IMR-90 (cell line): ENCODE measurements around the gene TSHZ1. TPM values are rescaled to one million over a fixed set of nuclear protein-coding genes. Genes with fewer than 3 reads are reported as not detected.

ENCODE experiments used
- ATAC-seq: fragments of 200-7000 bp; cut with Tn5 transposase; 2 replicates; pipeline ENCODE4 v1.9.1; 2020; ENCODE audit warnings: low read depth, mild to moderate bottlenecking, moderate library complexity
- BruUV-seq: library from RNA; stranded (reverse); fragments of 400-500 nt; replicated peaks from 2 replicates; lab custom pipeline; 2021; lab: Mats Ljungman, UMichigan
- CTCF ChIA-PET: fragments of 300-600 bp; formaldehyde crosslinking; extraction: SDS; loops from one replicate; lab custom pipeline; 2021; ENCODE audit warnings: antibody characterized with exemption; lab: Yijun Ruan, JAX
- POLR2A ChIA-PET: fragments of 300-600 bp; sonication (Branson Sonifier 250); formaldehyde crosslinking; loops from one replicate; lab custom pipeline; 2022; ENCODE audit warnings: antibody characterized with exemption; ENCODE audit not compliant: unreplicated experiment; lab: Charles Lee
- DNase-seq: peaks from one replicate; pipeline ENCODE4 v3.0.0; 2013
- H2AFZ ChIP-seq: replicated peaks from 2 replicates; pipeline ENCODE3; 2013; ENCODE audit warnings: low read length, mild to moderate bottlenecking; ENCODE audit not compliant: poor library complexity
- H2AK5ac ChIP-seq: 2 replicates; pipeline ENCODE4 v1.6.1; 2013; ENCODE audit warnings: low read depth, low read length, inconsistent platforms
- H2AK9ac ChIP-seq: replicated peaks from 2 replicates; pipeline ENCODE3; 2013; ENCODE audit warnings: mild to moderate bottlenecking, low read depth, low read length, moderate library complexity; ENCODE audit not compliant: poor library complexity
- H2BK120ac ChIP-seq: 2 replicates; pipeline ENCODE4 v1.6.1; 2013; ENCODE audit warnings: low read depth, low read length, inconsistent platforms
- H2BK15ac ChIP-seq: 3 replicates; pipeline ENCODE4 v1.6.1; 2013; ENCODE audit warnings: low read depth, low read length, inconsistent platforms
- H2BK20ac ChIP-seq: 2 replicates; pipeline ENCODE4 v1.6.1; 2013; ENCODE audit warnings: low read depth, mild to moderate bottlenecking, inconsistent platforms, low read length, moderate library complexity
- H2BK5ac ChIP-seq: 2 replicates; pipeline ENCODE4 v1.6.1; 2013; ENCODE audit warnings: mild to moderate bottlenecking, low read depth, low read length, inconsistent platforms; ENCODE audit not compliant: poor library complexity, severe bottlenecking
- H3K14ac ChIP-seq: replicated peaks from 2 replicates; pipeline ENCODE4 v1.6.1; 2013; ENCODE audit warnings: low read depth, low read length, inconsistent platforms
- H3K18ac ChIP-seq: 2 replicates; pipeline ENCODE4 v1.6.1; 2013; ENCODE audit warnings: low read depth, low read length, control low read depth
- H3K23ac ChIP-seq: 2 replicates; pipeline ENCODE4 v1.6.1; 2013; ENCODE audit warnings: low read depth, low read length, inconsistent platforms
- H3K27ac ChIP-seq: 2 replicates; pipeline ENCODE4 v1.5.1; 2013; ENCODE audit warnings: mild to moderate bottlenecking, control low read depth, low read length; ENCODE audit not compliant: insufficient read depth
- H3K27me3 ChIP-seq: 2 replicates; pipeline ENCODE4 v1.6.1; 2013; ENCODE audit warnings: low read length; ENCODE audit not compliant: control insufficient read depth, insufficient read depth
- H3K36me3 ChIP-seq: 2 replicates; pipeline ENCODE4 v1.6.1; 2013; ENCODE audit warnings: low read length, mixed read lengths; ENCODE audit not compliant: control insufficient read depth, insufficient read depth
- H3K4ac ChIP-seq: 2 replicates; pipeline ENCODE4 v1.6.1; 2013; ENCODE audit warnings: low read depth, low read length, inconsistent platforms
- H3K4me1 ChIP-seq: 2 replicates; pipeline ENCODE4 v1.6.1; 2013; ENCODE audit warnings: low read length, mixed read lengths; ENCODE audit not compliant: control insufficient read depth, insufficient read depth
- H3K4me2 ChIP-seq: 2 replicates; pipeline ENCODE4 v1.6.1; 2013; ENCODE audit warnings: low read depth, mild to moderate bottlenecking, control low read depth, low read length, moderate library complexity
- H3K4me3 ChIP-seq: 2 replicates; pipeline ENCODE4 v1.5.1; 2013; ENCODE audit warnings: low read depth, mild to moderate bottlenecking, control low read depth, low read length, moderate library complexity; ENCODE audit not compliant: insufficient read depth
- H3K56ac ChIP-seq: 2 replicates; pipeline ENCODE4 v1.6.1; 2013; ENCODE audit warnings: low read length, inconsistent platforms; ENCODE audit not compliant: insufficient read depth; ENCODE audit errors: extremely low read depth
- H3K79me1 ChIP-seq, 2 experiments: 2 replicates each; pipeline ENCODE4 v1.6.1; 2013; ENCODE audit warnings: low read length in 2 of 2, inconsistent platforms in 1 of 2, low read depth in 1 of 2
- H3K9ac ChIP-seq: 2 replicates; pipeline ENCODE4 v1.6.1; 2013; ENCODE audit warnings: low read depth, low read length, control low read depth
- H3K9me1 ChIP-seq: 2 replicates; pipeline ENCODE4 v1.6.1; 2013; ENCODE audit warnings: low read length, inconsistent platforms; ENCODE audit not compliant: insufficient read depth
- H3K9me3 ChIP-seq: 2 replicates; pipeline ENCODE4 v1.6.1; 2013; ENCODE audit warnings: low read length; ENCODE audit not compliant: control insufficient read depth, insufficient read depth
- H4K20me1 ChIP-seq: 2 replicates; pipeline ENCODE4 v1.6.1; 2013; ENCODE audit warnings: low read length, inconsistent platforms; ENCODE audit not compliant: insufficient read depth
- H4K5ac ChIP-seq: 2 replicates; pipeline ENCODE4 v1.6.1; 2013; ENCODE audit warnings: mild to moderate bottlenecking, low read depth, low read length, control low read depth
- H4K8ac ChIP-seq, 2 experiments: 2 replicates each; pipeline ENCODE4 v1.6.1; 2013; ENCODE audit warnings: low read depth in 2 of 2, low read length in 2 of 2, control low read depth in 1 of 2, inconsistent platforms in 1 of 2
- H4K91ac ChIP-seq: 2 replicates; pipeline ENCODE4 v1.6.1; 2013; ENCODE audit warnings: low read depth, low read length, inconsistent platforms; ENCODE audit not compliant: insufficient read depth
- CTCF ChIP-seq: conservative IDR thresholded peaks from 2 replicates; pipeline ENCODE4 v1.5.1; 2012; ENCODE audit warnings: mild to moderate bottlenecking, low read depth, low read length, improper control_type of control experiment
- FOS ChIP-seq: fragments of 150-350 bp; IDR thresholded peaks from 2 replicates; pipeline ENCODE4 v1.6.1; 2016; ENCODE audit warnings: low read depth, low read length
- NFE2L2 ChIP-seq: fragments of 150-350 bp; IDR thresholded peaks from 2 replicates; pipeline ENCODE4 v1.6.1; 2016; ENCODE audit warnings: low read depth, mild to moderate bottlenecking, low read length
- POLR2A ChIP-seq: IDR thresholded peaks from 2 replicates; pipeline ENCODE4 v1.6.1; 2012; ENCODE audit warnings: mild to moderate bottlenecking, low read depth, low read length
- RAD21 ChIP-seq: IDR thresholded peaks from 2 replicates; pipeline ENCODE4 v1.6.1; 2012; ENCODE audit warnings: low read length, improper control_type of control experiment
- RFX5 ChIP-seq: IDR thresholded peaks from 2 replicates; pipeline ENCODE4 v1.8.0; 2012; ENCODE audit warnings: low read depth, mild to moderate bottlenecking, low read length, moderate library complexity
- whole genome bisulfite sequencing, 2 experiments: methylation state at CpG; one replicate each; pipeline versions ENCODE4 v1.1.5 to v1.1.7; 2013; ENCODE audit warnings: missing lambda C conversion rate in 2 of 2; ENCODE audit not compliant: insufficient read length in 1 of 2; ENCODE audit errors: extremely low coverage in 2 of 2; 5-methylcytosine and 5-hydroxymethylcytosine counted together
- dilution Hi-C: fragments of 300-500 bp; cut with HindIII; formaldehyde crosslinking; loops from one replicate; pipeline ENCODE4 v1.14.3; 2018; ENCODE audit warnings: low sequenced_read_pairs; ENCODE audit not compliant: unreplicated experiment
- in situ Hi-C: fragments of 300-500 bp; cut with MboI; formaldehyde crosslinking; loops from 3 replicates; pipeline ENCODE4 v1.14.3; 2019; ENCODE audit warnings: low sequenced_read_pairs, inconsistent platforms, mixed read lengths
- intact Hi-C: fragments of 100-400 bp; cut with micrococcal nuclease; formaldehyde crosslinking; loops from 2 replicates; pipeline ENCODE4 v1.10.0; 2022
- polyA plus RNA-seq, 3 experiments: library from polyadenylated mRNA; depleted of rRNA; stranded (reverse); fragments of >200 nt; gene quantifications; 2 replicates each; pipeline ENCODE4 v1.2.3, GENCODE V29; 2012; ENCODE audit warnings: low replicate concordance in 1 of 3
- total RNA-seq: library from RNA; depleted of rRNA; stranded (reverse); fragments of >200 nt; gene quantifications from 2 replicates; pipeline ENCODE4 v1.2.3, GENCODE V29; 2012; rRNA removed
- TF ChIP-seq, protein P1 (sequence below): fragments of 150-350 bp; IDR thresholded peaks from 2 replicates; pipeline ENCODE4 v1.6.1; 2017; ENCODE audit warnings: mild to moderate bottlenecking, antibody characterized with exemption, low read length, low read depth

Gene TSHZ1
- total and polyA plus RNA-seq, 2 of the 4 experiments (the other 2 are of a cell fraction): 7.1 to 10.0 TPM

DNA sequence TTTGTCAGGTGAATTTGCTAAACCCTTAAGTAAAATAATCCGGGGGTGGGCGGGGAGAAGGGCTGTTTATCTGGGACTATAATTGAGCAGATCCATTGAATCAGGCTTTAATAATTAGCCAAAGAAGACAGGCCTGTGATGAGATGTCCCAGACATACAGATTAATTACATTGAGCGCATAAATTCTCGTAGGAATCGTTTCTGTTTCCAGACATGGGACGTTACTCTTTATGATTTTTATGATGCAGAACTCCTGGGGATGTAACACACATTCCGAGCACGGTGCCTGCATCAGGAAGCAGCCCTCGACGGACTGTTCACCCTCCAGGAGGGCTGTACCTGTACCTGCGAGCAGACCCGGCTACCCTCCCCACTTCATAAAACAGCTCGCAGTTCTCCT is 128.0 kb downstream of the TSHZ1 start:
- intact Hi-C loops: no loop called here
- Histone ChIP-seq H3K14ac (no peak overlapping the region), H4K8ac (no peak overlapping the region), H2BK120ac (no peak overlapping the region), H3K27ac (no peak overlapping the region), H2AK9ac (no peak overlapping the region), H3K56ac (no peak overlapping the region), H3K9me3 (no peaks in the 10 kb centered on the region), H4K91ac (no peak overlapping the region), H2BK20ac (no peak overlapping the region), H2BK15ac (no peak overlapping the region), H3K23ac (no peak overlapping the region), H3K4me3 (no peak overlapping the region), H3K9me1 (no peaks in the 10 kb centered on the region), H3K36me3 (no peaks in the 10 kb centered on the region), H2BK5ac (no peak overlapping the region), H3K4ac (no peak overlapping the region), H4K20me1 (no peaks in the 10 kb centered on the region), H3K9ac (no peak overlapping the region), H2AFZ (no peak overlapping the region), H3K4me2 (no peak overlapping the region), H3K79me1 (no peaks in the 10 kb centered on the region), H3K18ac (no peak overlapping the region), H4K5ac (no peak overlapping the region), H2AK5ac (no peak overlapping the region), H3K4me1 (no peaks in the 10 kb centered on the region), H3K27me3 (peaks cover 2% of the 10 kb centered on the region; the same call in 1 of the 2 replicates)
- POLR2A ChIA-PET: no interaction called here
- no peak for TF ChIP-seq RAD21
- no peak for TF ChIP-seq FOS
- no peak for TF ChIP-seq NFE2L2
- TF ChIP-seq, protein P1, sequence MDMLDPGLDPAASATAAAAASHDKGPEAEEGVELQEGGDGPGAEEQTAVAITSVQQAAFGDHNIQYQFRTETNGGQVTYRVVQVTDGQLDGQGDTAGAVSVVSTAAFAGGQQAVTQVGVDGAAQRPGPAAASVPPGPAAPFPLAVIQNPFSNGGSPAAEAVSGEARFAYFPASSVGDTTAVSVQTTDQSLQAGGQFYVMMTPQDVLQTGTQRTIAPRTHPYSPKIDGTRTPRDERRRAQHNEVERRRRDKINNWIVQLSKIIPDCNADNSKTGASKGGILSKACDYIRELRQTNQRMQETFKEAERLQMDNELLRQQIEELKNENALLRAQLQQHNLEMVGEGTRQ: no peak
- TF ChIP-seq POLR2A: no peak
- TF ChIP-seq RFX5: no peak
- no peak for TF ChIP-seq CTCF
- BruUV-seq: no TSS peak
- CTCF ChIA-PET: no interaction called here
- no peak for DNase-seq
- ATAC-seq: no peak
- in situ Hi-C loops: no loop called here
- WGBS, 2 experiments: 80% methylated on average over 7 of the region's 13 CpGs; no CpG with 5 or more reads in 1 of the 2 experiments
- dilution Hi-C loops: no loop called here

Other genes with a start within 250 kb of the TSHZ1 start
- gene PTGR3, start 1.7 kb upstream of the TSHZ1 start, total RNA-seq: 16.1 and 16.9 TPM in 2 replicates
- gene PTGR3, start 1.7 kb upstream of the TSHZ1 start, polyA plus RNA-seq (2012; rRNA removed): 24.6 and 26.4 TPM in 2 replicates
- not detected in 2 replicates for gene SMIM21, start 216.9 kb downstream of the TSHZ1 start, total RNA-seq
- gene SMIM21, start 216.9 kb downstream of the TSHZ1 start, polyA plus RNA-seq (2012; rRNA removed): not detected in 2 replicates